ENCODE data around the gene DPP10. TPM values are rescaled to one million over a fixed set of nuclear protein-coding genes. Genes with fewer than 3 reads are reported as not detected.
"Not testable (repeated sequence)": the region's sequence is repeated elsewhere in the genome, so short reads cannot be mapped to it uniquely, and the experiment has no call there.

The DPP10 gene
- total and polyA plus RNA-seq, 7 donors = 0.60 to 4.4 (median 3.5) TPM

- no peak for DNase-seq
- intact Hi-C loops (cut with DNase I) = no loop called here
- 83 to 92% methylated on average over 1 of the region's 1 CpG for WGBS, 2 donors
- Histone ChIP-seq H3K4me3 (no peak overlapping the region), H3K27ac (no peak overlapping the region), H3K4me1 (no peaks in the 10 kb centered on the region), H3K9me3 (peaks cover 0 to 8% (median under 1%) of the 10 kb centered on the region in 4 donors), H3K27me3 (no peaks in the 10 kb centered on the region), H3K36me3 (no peaks in the 10 kb centered on the region)
- TF ChIP-seq POLR2A (IDR thresholded peaks at IDR 0.05) = no peak
- TF ChIP-seq EP300 (IDR thresholded peaks at IDR 0.05) = no peak
- TF ChIP-seq, protein P1, sequence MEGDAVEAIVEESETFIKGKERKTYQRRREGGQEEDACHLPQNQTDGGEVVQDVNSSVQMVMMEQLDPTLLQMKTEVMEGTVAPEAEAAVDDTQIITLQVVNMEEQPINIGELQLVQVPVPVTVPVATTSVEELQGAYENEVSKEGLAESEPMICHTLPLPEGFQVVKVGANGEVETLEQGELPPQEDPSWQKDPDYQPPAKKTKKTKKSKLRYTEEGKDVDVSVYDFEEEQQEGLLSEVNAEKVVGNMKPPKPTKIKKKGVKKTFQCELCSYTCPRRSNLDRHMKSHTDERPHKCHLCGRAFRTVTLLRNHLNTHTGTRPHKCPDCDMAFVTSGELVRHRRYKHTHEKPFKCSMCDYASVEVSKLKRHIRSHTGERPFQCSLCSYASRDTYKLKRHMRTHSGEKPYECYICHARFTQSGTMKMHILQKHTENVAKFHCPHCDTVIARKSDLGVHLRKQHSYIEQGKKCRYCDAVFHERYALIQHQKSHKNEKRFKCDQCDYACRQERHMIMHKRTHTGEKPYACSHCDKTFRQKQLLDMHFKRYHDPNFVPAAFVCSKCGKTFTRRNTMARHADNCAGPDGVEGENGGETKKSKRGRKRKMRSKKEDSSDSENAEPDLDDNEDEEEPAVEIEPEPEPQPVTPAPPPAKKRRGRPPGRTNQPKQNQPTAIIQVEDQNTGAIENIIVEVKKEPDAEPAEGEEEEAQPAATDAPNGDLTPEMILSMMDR (IDR thresholded peaks at IDR 0.05) = no peak
- no peak for TF ChIP-seq POLR2AphosphoS5 (IDR thresholded peaks at IDR 0.05)
These were observed 985.0 kb downstream of the DPP10 start for GRCh38 chr2:115427436-115427835.

GRCh38 chr2:115440746-115441145 is 998.3 kb downstream of the DPP10 start:
- DNase-seq; H3K27me3 ChIP-seq; H3K4me1 ChIP-seq; H3K4me3 ChIP-seq; intact Hi-C loops (cut with DNase I); H3K27ac ChIP-seq; H3K9me3 ChIP-seq; H3K36me3 ChIP-seq: not testable (repeated sequence)
- 35 to 74% methylated on average over 6 of the region's 6 CpGs for WGBS, 2 donors

DNA sequence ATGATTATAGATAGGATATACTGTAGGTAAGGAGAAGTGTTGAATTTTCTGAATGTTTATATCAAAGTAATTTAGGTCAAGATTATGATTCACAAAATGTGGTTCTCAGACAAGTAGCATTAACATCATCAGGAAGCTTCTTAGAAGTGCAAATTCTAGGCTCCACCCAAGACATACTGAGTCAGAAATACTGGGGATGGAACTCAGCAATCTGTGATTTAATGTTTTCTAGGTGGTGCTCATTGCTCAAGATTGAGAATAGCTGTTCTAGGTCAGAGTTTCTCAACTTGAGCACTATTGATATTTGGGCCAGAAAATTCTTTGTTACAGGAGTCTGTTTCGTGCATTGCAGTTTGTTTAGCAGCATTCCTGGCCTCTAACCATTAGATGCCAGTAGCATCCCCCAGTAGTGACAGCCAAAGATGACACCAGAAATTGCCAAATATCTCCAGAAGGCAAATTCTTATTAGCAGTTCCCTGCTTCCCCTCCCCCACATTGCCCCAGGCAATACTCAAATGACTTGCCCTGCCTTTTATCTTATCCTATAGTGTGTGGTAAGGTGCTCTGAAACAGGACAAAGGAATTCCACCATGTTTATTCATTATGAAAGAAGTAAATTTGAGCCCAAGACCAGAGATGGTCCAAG is 1001.2 kb downstream of the DPP10 start:
- intact Hi-C loops (cut with DNase I) = no loop called here

GRCh38 chr2:115460008-115460407 is 1017.6 kb downstream of the DPP10 start:
- 48 to 71% methylated on average over 2 of the region's 2 CpGs for WGBS, 2 donors
- TF ChIP-seq POLR2AphosphoS5 (IDR thresholded peaks at IDR 0.05) (no peak), POLR2A (IDR thresholded peaks at IDR 0.05) (no peak), EP300 (IDR thresholded peaks at IDR 0.05) (no peak)
- TF ChIP-seq, protein P1 (IDR thresholded peaks at IDR 0.05) = no peak

More for the DNA sequence above, 1001.2 kb downstream of the DPP10 start:
- 57 to 85% methylated on average over 1 of the region's 1 CpG for WGBS, 2 donors
- H3K9me3 ChIP-seq = no peaks in the 10 kb centered on the region
- H3K4me1 ChIP-seq = no peaks in the 10 kb centered on the region
- no peak overlapping the region for H3K4me3 ChIP-seq
- no peak overlapping the region for H3K27ac ChIP-seq
- H3K36me3 ChIP-seq = no peaks in the 10 kb centered on the region
- no peak for TF ChIP-seq POLR2A (IDR thresholded peaks at IDR 0.05)
- no peak for TF ChIP-seq POLR2AphosphoS5 (IDR thresholded peaks at IDR 0.05)
- TF ChIP-seq, protein P1 (IDR thresholded peaks at IDR 0.05) = no peak
- TF ChIP-seq EP300 (IDR thresholded peaks at IDR 0.05) = no peak
- DNase-seq = no peak
- H3K27me3 ChIP-seq = no peaks in the 10 kb centered on the region

GRCh38 chr2:115480741-115481140 is 1038.3 kb downstream of the DPP10 start:
- WGBS, 2 donors = 75 to 89% methylated on average over 1 of the region's 1 CpG
- no peak overlapping the region for H3K27ac ChIP-seq
- no peaks in the 10 kb centered on the region for H3K9me3 ChIP-seq
- TF ChIP-seq POLR2A (IDR thresholded peaks at IDR 0.05) (no peak), POLR2AphosphoS5 (IDR thresholded peaks at IDR 0.05) (no peak)
- DNase-seq = no peak
- no peaks in the 10 kb centered on the region for H3K4me1 ChIP-seq
- no peaks in the 10 kb centered on the region for H3K27me3 ChIP-seq
- no peak overlapping the region for H3K4me3 ChIP-seq
- no peaks in the 10 kb centered on the region for H3K36me3 ChIP-seq
- intact Hi-C loops (cut with DNase I) = no loop called here

More at GRCh38 chr2:115460008-115460407, 1017.6 kb downstream of the DPP10 start:
- H3K9me3 ChIP-seq = no peaks in the 10 kb centered on the region
- H3K4me3 ChIP-seq = no peak overlapping the region
- no peaks in the 10 kb centered on the region for H3K27me3 ChIP-seq
- no peaks in the 10 kb centered on the region for H3K4me1 ChIP-seq
- no peaks in the 10 kb centered on the region for H3K36me3 ChIP-seq
- intact Hi-C loops (cut with DNase I) = no loop called here
- DNase-seq = no peak
- no peak overlapping the region for H3K27ac ChIP-seq

DNA sequence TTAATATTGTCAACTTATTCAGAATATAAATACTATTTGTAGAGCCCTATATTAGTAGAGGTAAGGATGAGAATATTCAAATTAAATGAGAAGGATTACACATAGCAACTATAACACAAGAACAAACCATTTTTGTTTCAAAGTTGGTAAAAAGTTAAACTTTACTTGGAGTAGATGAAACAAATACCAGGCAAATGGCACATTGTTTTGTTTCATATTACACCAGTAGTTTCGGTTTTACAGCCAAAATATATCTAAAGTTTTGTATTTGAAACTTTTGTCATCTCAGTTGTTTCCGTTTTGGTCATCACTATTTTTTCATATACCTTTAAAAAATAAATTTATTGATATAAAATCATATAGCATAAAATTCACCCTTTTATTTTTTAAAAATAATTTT is 1039.4 kb downstream of the DPP10 start:
- 81 to 88% methylated on average over 2 of the region's 2 CpGs for WGBS, 2 donors
- Histone ChIP-seq H3K27ac (no peak overlapping the region), H3K27me3 (no peaks in the 10 kb centered on the region), H3K4me1 (no peaks in the 10 kb centered on the region), H3K4me3 (no peak overlapping the region), H3K9me3 (peaks cover 0 to 2% (median 0%) of the 10 kb centered on the region in 4 donors), H3K36me3 (no peaks in the 10 kb centered on the region)
- DNase-seq = no peak
- intact Hi-C loops (cut with DNase I) = no loop called here
- TF ChIP-seq POLR2A (IDR thresholded peaks at IDR 0.05) (no peak), EP300 (IDR thresholded peaks at IDR 0.05) (no peak), POLR2AphosphoS5 (IDR thresholded peaks at IDR 0.05) (no peak)
- TF ChIP-seq, protein P1 (IDR thresholded peaks at IDR 0.05) = no peak

All from sigmoid colon (tissue), 7 donors.